ENCODE measurements around the gene CSNK2B. TPM values are rescaled to one million over a fixed set of nuclear protein-coding genes. Genes with fewer than 3 reads are reported as not detected.
A peak's percentile ranks its signal among the peaks of the same experiment; 100 is the strongest.

Gene CSNK2B
- polyA plus RNA-seq, 3 donors: 147 to 227 (median 195) TPM

GRCh38 chr6:31622684-31623091 is 43.2 kb upstream of the CSNK2B start:
- peaks cover 31% of the 10 kb centered on the region for H4K20me1 ChIP-seq (ENCODE audit: insufficient read depth, low read length)
- DNase-seq: peak in 2 of 3 donors; percentile 34 to 37
- H3K4me3 Mint-ChIP-seq: peak overlapping the region in 1 of 2 donors; percentile 37
- H3K27ac Mint-ChIP-seq: peak overlapping the region; percentile 73 to 100 (median 86)
- H3K4me1 Mint-ChIP-seq: peaks cover 34% of the 10 kb centered on the region
- peak overlapping the region; percentile 95 for H3K4me2 ChIP-seq (replicated peaks; ENCODE audit: extremely low read depth, low read length, poor library complexity, severe bottlenecking)
- no peak overlapping the region for H3K9ac ChIP-seq (ENCODE audit: insufficient read depth, low read length, poor library complexity, severe bottlenecking)
- intact Hi-C loops (cut with micrococcal nuclease): loop anchor here in 1 of 2 donors (5.0 kb wide), 1 partner anchor 45 kb away; the partner anchor contains the start of genes CSNK2B and LY6G5B
- H2AFZ ChIP-seq (ENCODE audit: insufficient read depth, low read depth, low read length, poor library complexity, severe bottlenecking): no peak overlapping the region
- peaks cover 0 to 1% (median 0%) of the 10 kb centered on the region in 3 donors for H3K27me3 Mint-ChIP-seq (ENCODE audit: low read depth in 3 of 3)
- no peaks in the 10 kb centered on the region for H3K27me3 ChIP-seq (ENCODE audit: control insufficient read depth in 2 of 2, insufficient read depth in 2 of 2, low read length in 2 of 2)
- peak overlapping the region; percentile 36 to 95 for H3K27ac ChIP-seq (ENCODE audit: low read depth in 1 of 2, low read length in 2 of 2)
- H3K36me3 Mint-ChIP-seq: peaks cover 45 to 54% of the 10 kb centered on the region in 2 donors
- no peak for TF ChIP-seq CTCF (IDR thresholded peaks at IDR 0.05)
- no peaks in the 10 kb centered on the region for H3K9me3 Mint-ChIP-seq
- WGBS (ENCODE audit: insufficient coverage): 44% methylated on average over 1 of the region's 10 CpGs
- H3K4me1 ChIP-seq (ENCODE audit: control insufficient read depth in 1 of 2, insufficient read depth in 2 of 2, low read length in 2 of 2): peaks cover 31 to 36% of the 10 kb centered on the region in 2 donors
- no peaks in the 10 kb centered on the region for H3K9me3 ChIP-seq (replicated peaks in 1 of 2; ENCODE audit: control insufficient read depth in 1 of 2, insufficient read depth in 1 of 2, low read length in 2 of 2)
- peaks cover 86% of the 10 kb centered on the region for H3K79me2 ChIP-seq (ENCODE audit: insufficient read depth, low read length)
- peaks cover 42 to 47% of the 10 kb centered on the region in 2 donors for H3K36me3 ChIP-seq (replicated peaks in 1 of 2; ENCODE audit: control insufficient read depth in 1 of 2, insufficient read depth in 2 of 2, low read length in 2 of 2)
- H3K4me3 ChIP-seq (replicated peaks in 1 of 3; ENCODE audit: low read depth in 2 of 3, low read length in 3 of 3): peak overlapping the region in 1 of 3 experiments; percentile 97

- WGBS (ENCODE audit: insufficient coverage): no CpG with 5 or more reads among the region's 10 CpGs
- Histone ChIP-seq H3K4me3 (replicated peaks in 1 of 3; ENCODE audit: low read depth in 2 of 3, low read length in 3 of 3) (no peak overlapping the region), H3K9ac (ENCODE audit: insufficient read depth, low read length, poor library complexity, severe bottlenecking) (no peak overlapping the region), H2AFZ (ENCODE audit: insufficient read depth, low read depth, low read length, poor library complexity, severe bottlenecking) (no peak overlapping the region), H3K9me3 (replicated peaks in 1 of 2; ENCODE audit: control insufficient read depth in 1 of 2, insufficient read depth in 1 of 2, low read length in 2 of 2) (no peaks in the 10 kb centered on the region), H3K36me3 (replicated peaks in 1 of 2; ENCODE audit: control insufficient read depth in 1 of 2, insufficient read depth in 2 of 2, low read length in 2 of 2) (peaks cover 55 to 61% of the 10 kb centered on the region in 2 donors), H3K27ac (ENCODE audit: low read depth in 1 of 2, low read length in 2 of 2) (peak overlapping the region in 1 of 2 donors; percentile 48), H3K4me1 (ENCODE audit: control insufficient read depth in 1 of 2, insufficient read depth in 2 of 2, low read length in 2 of 2) (peaks cover 28 to 29% of the 10 kb centered on the region in 2 donors), H4K20me1 (ENCODE audit: insufficient read depth, low read length) (peaks cover 37% of the 10 kb centered on the region), H3K79me2 (ENCODE audit: insufficient read depth, low read length) (peaks cover 80% of the 10 kb centered on the region), H3K27me3 (ENCODE audit: control insufficient read depth in 2 of 2, insufficient read depth in 2 of 2, low read length in 2 of 2) (no peaks in the 10 kb centered on the region), H3K4me2 (replicated peaks; ENCODE audit: extremely low read depth, low read length, poor library complexity, severe bottlenecking) (no peak overlapping the region)
- no peak for TF ChIP-seq CTCF (IDR thresholded peaks at IDR 0.05)
- Mint-ChIP-seq H3K4me3 (no peak overlapping the region), H3K9me3 (no peaks in the 10 kb centered on the region), H3K4me1 (peaks cover 25% of the 10 kb centered on the region), H3K27ac (peak overlapping the region in 4 of 7 donors; percentile 54 to 100 (median 68)), H3K27me3 (ENCODE audit: low read depth in 3 of 3) (peaks cover 0 to 3% (median 1%) of the 10 kb centered on the region in 3 donors), H3K36me3 (peaks cover 56 to 60% of the 10 kb centered on the region in 2 donors)
- intact Hi-C loops (cut with micrococcal nuclease): loop anchor here in 1 of 2 donors (5.0 kb wide), 1 partner anchor 43 kb away; the partner anchor contains the start of genes CSNK2B and LY6G5B
- DNase-seq: no peak
Measured at GRCh38 chr6:31624070-31624469, 41.8 kb upstream of the CSNK2B start.
